ENCODE measurements around the gene SLC39A10.
"Not testable (repeated sequence)": the region's sequence is repeated elsewhere in the genome, so short reads cannot be mapped to it uniquely, and the experiment has no call there.

SLC39A10 gene

DNA sequence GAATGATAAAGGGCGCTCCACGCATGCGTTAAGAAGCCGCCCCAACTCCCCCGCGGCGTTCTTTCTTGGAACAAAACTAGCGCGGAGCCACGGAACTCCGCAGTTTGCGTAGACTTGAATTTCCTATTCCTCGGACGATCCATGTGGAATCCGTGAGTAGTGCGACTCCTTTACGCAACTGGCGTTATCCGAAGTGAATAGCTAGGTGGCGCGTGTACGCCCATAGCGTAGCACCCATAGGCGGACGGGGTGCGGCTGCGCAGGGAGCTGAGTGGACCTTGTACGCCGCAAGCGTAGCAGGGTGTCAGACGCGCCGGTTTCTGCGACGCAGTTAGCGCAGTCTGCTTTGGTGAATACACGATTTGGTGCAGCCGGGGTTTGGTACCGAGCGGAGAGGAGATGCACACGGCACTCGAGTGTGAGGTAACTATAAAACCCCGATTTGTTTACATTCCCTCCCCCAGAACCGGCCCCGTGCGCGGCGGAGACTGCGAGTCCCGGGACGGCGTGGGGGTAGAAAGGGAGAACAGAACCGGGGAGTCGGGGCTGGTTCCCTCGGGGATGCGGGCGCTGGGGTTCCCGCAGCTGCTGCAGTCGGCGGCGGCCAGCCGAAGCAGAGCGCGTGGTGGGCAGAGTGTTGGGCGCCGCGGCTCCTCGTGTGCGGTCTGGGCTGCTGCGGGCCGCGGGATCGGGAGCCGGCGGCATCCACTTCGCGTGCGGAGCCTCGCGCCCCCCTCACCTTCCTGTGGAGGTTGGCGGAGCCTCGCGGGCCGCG is at the start of gene SLC39A10:
SLC39A10 (plus strand) TSS at position 368 of the 775 bp plus-strand sequence. CDS start 22,817 bp downstream, outside the sequence.
- peak; percentile 97 for DNase-seq

DNA sequence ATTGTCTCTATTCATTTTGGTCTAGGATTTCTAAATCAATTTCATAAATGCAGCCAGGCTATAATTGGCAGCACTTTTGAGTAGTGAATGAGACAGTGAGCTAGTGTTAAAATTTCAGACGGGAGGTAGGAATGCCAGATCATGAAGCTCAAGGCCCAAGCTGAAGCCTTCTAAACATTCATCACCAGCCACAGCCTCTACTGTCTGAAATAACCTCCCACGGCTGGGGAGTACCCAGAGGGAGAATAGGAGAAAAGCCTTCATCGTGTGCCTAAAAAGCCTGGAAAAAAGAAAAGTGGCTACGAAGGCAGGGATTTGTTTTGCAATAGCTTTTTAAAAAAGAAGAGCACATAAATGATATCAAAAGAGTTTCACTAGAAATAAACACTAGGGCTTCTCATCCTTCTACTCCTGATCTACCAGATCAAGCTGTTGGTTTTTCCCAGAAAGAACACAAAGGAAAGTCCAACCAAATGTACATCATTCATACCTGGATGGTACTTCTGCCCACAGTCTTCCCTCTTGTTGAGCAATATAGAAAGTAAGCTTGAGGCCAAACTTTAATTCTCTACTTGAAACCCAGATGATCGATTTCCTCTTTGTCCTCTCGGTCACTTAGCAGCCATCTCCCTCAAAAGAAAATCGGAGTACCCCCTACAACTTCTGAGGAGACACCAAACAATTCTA is 48.1 kb upstream of the SLC39A10 start:
- no peak for DNase-seq

DNA sequence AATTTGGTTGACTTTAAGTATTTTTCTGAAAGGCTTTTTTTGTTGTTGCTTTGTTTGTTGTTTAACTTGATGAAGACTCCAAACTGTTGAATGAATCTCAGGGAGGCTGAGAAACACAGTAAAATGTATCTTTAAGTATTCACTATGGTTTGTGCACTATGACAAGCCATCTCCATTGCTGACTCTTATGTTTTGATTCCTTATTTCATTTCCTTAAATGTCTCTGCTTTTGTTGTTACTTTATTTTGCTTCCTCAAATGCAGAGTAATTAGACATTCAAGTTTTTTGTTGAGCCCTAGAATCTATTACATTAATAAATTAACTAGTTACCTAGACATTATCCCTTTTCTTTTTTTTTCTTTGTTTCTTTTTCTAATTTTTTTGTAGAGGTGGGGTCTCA is 46.3 kb upstream of the SLC39A10 start:
- no peak for DNase-seq

DNA sequence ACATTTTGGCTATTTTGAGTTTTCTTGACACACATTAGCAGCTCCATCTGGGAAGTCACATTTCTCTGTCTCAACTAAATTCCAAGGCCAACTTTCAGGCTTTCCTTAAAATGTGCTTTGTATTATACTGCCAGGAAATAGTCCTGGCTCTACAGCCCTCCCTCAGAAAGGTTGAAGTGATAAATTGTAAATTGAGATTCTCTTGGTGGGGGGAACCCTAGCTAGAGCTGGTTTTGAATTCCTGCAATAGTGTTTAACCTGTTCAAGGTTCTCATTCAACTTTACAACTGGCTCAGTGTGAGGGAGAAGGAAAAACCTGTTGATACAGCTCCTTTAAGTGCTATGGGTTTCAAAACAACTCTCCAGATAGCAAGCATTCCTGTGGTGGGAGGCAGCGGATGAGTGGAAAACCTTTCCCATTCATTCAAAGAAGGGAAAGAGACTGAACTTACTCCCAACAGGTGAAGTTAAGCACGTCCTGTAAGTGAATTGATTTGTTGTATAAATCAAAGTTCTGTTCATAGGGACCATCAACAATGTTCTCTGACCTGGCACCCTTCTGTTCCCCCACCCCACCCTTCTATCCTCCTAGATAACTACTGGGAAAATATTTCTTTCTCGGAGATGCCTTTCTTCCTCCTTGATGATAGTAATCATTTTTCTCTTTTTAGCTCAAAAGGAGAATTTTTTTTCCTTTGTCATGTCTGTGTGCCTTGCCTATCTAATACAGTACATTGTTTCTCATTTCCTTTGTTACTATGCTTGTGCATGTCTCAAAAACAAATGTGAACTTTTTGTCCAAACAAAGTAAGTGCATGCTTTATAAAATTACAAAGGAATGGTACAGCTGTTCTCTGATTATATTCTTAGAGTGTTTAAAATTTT is 44.2 kb upstream of the SLC39A10 start:
- DNase-seq = no peak

DNA sequence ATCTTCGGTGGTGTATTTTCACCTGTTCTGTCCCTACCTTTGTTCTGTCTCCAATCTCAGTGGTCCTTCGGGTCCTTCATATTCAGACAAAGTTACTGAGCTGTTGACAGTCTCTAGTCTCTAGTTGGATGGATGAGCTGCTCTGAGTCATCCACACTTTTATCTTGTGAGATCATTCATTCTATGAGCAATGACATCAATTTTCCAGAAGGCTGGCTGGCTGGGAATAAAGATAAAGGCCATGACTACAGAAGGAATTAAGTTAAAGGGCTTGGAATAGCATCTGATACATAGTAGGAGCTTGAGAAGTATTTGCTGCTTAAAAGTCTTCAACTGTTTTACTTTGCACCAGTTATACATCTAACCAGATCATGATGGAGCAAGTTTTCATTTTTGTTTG is 43.1 kb upstream of the SLC39A10 start:
- no peak for DNase-seq

DNA sequence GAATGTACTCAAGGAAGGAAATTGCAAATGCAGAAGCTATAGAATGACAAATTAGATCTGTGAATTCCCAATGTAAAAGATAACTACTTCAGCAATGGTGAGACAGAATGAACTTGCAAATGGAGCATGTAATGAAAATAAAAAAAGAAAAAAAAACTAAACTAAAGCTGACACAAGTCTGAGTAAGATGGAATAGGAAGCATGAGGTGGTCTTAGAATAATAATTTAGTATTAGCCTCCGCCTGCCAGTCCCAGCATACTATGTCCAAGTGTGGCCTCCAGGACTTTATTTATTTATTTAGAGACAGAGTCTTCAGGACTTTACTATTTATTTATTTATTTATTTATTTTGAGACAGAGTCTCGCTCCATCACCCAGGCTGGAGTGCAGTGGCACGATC is 37.4 kb upstream of the SLC39A10 start:
- no peak for DNase-seq

DNA sequence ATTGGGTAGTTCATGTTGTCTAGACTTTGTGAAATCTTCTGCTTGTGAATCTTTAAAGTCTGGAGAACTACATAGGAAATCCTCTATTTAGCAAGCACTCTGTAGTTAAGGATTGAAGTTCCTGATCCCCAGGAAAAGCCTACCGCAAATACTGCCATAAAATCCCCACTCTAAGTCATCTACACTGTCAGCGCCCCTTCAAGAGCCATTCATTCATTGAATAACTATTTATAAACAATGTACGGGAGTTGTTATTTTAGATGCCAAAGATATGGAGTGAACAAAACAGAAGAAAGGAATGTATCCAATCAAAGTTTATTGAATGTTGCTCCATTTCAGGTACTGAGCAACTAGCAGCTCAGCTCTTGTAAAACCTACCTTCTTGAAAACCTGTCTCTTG is 36.5 kb upstream of the SLC39A10 start:
- DNase-seq = no peak

DNA sequence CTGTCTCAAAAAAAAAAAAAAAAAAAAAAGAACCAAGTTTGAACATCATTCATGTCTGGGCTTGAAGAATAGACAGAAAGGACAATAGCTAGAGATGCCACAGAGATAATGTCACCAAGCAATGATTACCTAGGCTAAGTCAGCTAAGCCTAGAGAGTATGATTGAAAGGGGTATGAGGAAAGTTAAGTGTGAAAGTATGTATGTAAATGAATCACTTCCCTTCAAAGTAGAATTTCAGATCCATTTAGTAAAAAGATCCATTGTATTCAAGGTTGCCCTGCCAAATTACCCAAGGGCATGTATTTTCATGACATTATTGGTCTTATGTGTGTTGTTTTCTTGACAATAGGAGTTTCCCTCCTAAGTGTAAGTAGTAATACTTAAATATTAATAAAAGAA is 34.1 kb upstream of the SLC39A10 start:
- DNase-seq = no peak

DNA sequence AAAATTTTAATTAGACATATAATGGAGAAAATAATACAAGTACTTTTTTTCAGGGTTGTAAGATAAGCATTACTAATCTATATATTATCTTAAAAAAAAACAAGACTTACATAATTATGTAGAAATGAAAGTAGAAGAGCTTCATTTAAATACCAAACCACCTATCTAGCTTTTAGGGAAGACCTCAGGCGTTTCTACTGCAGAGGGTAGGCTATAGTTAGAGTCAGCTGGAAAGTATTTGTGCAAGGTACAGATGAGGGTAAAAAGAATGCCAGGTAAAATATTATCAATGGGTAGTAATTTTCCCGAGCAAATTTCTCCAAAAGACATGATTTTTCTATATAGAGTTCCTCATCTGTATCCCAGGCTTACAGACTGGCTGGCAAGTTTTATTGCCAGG is 30.5 kb upstream of the SLC39A10 start:
- no peak for DNase-seq

DNA sequence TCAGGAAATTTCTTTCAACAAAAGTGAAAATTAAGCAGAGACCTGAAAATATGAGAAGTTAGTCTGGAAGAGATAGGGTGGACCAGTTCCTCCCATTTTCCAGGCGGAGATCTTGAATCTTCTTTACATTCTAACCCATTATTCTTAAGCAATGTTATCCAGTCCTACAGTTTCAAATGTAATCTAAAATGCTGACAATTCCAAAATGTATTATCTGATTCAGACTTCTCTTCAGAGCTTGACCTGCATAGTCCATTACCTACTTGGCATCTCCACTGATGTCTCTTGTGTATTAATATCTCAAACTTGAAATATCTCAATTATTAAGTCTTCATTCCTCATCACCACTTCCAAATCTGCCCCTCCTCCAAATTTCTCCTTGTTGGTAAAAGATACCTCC is 28.4 kb upstream of the SLC39A10 start:
- no peak for DNase-seq

GRCh38 chr2:195632856-195633572 is 24.0 kb upstream of the SLC39A10 start:
- no peak for DNase-seq

GRCh38 chr2:195633573-195633870 is 23.5 kb upstream of the SLC39A10 start:
- no peak for DNase-seq

- DNase-seq = no peak
Measured at GRCh38 chr2:195633974-195634373, 23.1 kb upstream of the SLC39A10 start.

DNA sequence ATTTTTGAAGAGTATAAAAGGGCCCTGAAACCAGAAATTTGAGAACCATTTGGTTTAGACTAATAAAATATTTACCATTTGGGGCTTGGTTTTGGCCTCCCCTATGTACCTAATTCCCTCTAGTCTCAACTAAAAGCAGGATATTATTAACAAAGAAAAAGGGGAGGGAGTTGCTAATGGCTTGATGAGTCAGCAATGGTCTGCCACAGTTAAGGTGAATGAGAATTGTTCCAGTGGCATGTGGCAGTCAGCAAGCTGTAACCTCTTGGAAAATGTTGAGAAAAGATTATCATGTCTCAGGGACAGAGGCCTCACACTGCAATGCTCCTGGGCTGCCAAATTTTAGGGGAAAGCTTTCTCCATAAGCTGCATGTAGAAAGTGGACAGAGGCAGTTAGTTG is 20.1 kb upstream of the SLC39A10 start:
- no peak for DNase-seq

DNA sequence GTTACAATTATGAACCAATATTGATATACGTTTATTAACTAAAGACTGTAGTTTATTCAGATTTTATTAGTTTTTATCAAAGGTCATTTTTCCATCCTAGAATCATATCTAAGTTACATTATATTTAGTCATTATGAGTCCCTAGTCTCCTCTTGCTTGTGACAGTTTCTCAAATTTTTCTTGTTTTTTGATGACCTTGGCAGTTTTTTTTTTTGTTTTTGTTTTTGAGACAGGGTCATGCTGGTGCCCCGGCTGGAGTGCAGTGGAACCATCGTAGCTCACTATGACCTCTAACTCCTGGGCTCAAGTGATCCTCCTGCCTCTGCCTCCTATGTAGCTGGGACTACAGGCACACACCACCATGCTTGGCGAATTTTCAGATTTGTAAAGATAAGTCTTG is 18.3 kb upstream of the SLC39A10 start:
- no peak for DNase-seq

GRCh38 chr2:195639238-195639858 is 17.7 kb upstream of the SLC39A10 start:
- DNase-seq = no peak

- no peak for DNase-seq
Measured at GRCh38 chr2:195639959-195640358, 17.1 kb upstream of the SLC39A10 start.

GRCh38 chr2:195642027-195642678 is 14.9 kb upstream of the SLC39A10 start:
- no peak for DNase-seq

DNA sequence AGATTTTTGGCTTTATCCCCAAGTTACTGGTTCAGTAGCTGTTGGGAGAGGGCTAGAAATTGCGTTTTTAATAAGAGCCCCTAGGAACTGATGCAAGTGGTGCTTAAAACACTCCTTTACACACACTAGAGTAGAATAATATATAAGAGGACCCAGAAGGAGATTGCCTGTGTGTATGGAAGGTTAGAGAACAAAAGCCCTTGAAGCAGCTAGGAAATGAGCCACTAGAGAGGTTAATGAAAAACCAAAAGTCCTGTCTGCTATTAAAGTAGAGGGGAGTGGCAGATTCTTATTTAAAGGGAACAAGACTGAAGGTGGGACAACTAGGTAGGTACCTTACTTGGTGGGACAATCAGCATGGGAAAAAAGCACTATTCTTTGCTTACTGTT is 14.4 kb upstream of the SLC39A10 start:
- DNase-seq = no peak

GRCh38 chr2:195644708-195645107 is 12.3 kb upstream of the SLC39A10 start:
- DNase-seq = not testable (repeated sequence)

DNA sequence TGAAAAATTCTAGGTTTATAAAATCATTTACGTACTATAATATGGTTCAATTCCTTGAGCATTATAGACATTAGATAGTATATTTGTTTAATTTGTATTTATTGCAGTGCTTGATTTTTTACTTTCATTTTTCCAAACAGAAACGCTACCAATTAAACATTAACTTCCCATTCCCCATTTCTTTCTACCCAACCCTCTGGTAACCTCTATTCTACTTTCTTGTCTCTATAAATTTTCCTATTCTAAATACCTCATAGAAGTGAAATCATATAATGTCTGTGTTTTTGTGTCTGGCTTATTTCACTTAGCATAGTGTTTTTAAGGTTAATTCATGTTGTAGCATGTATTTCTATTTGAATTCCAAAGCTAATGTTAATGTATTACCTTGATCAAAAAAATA is 11.6 kb upstream of the SLC39A10 start:
- DNase-seq = no peak

DNA sequence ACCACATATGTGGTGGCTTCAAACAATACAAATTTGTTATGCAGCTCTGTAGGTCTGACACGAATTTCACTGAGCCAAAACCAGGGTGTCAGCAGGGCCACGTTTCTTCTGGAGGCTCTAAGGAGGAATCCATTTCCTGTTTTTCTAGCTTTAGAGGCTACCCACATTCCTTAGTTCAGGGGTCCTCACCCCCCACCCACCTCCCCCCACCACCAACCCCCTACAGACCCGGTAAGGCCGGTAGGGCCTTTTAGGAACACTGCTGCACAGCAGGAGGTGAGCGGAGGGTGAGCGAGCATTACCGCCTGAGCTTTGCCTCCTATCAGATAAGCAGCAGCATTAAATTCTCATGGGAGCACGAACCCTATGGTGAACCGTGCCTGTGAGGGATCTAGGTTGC is 10.6 kb upstream of the SLC39A10 start:
- no peak for DNase-seq

Measured in CD4-positive, alpha-beta T cell treated with Interleukin-15 for 1 hour (primary cell).